Measurements from ENCODE around the gene AK4.
"Not testable (repeated sequence)": the region's sequence is repeated elsewhere in the genome, so short reads cannot be mapped to it uniquely, and the experiment has no call there.

Gene AK4

GRCh38 chr1:65150583-65151263, 2.7 kb downstream of the AK4 start:
- H3K9ac ChIP-seq (ENCODE audit: low read length in 2 of 2), result peak overlapping the region in 1 of 2 donors; percentile 13
- H3K27me3 ChIP-seq (ENCODE audit: control insufficient read depth in 1 of 2, insufficient read depth in 2 of 2, low read length in 2 of 2), result no peaks in the 10 kb centered on the region
- H3K4me1 ChIP-seq (ENCODE audit: control insufficient read depth, insufficient read depth, low read length), result peaks cover 17% of the 10 kb centered on the region
- peak overlapping the region; percentile 89 for H3K27ac ChIP-seq (ENCODE audit: low read length)
- H3K36me3 ChIP-seq (ENCODE audit: control insufficient read depth in 2 of 2, insufficient read depth in 2 of 2, low read length in 2 of 2), result no peaks in the 10 kb centered on the region
- no peak overlapping the region for H3K4me3 ChIP-seq (ENCODE audit: low read length in 2 of 2)
- no peaks in the 10 kb centered on the region for H3K9me3 ChIP-seq (ENCODE audit: control insufficient read depth in 2 of 2, low read length in 2 of 2)

GRCh38 chr1:65151641-65152040, 3.6 kb downstream of the AK4 start:
- H3K9ac ChIP-seq (ENCODE audit: low read length in 2 of 2), result no peak overlapping the region
- peaks cover 14% of the 10 kb centered on the region for H3K4me1 ChIP-seq (ENCODE audit: control insufficient read depth, insufficient read depth, low read length)
- no peaks in the 10 kb centered on the region for H3K9me3 ChIP-seq (ENCODE audit: control insufficient read depth in 2 of 2, low read length in 2 of 2)
- H3K4me3 ChIP-seq (ENCODE audit: low read length in 2 of 2), result no peak overlapping the region
- no peaks in the 10 kb centered on the region for H3K36me3 ChIP-seq (ENCODE audit: control insufficient read depth in 2 of 2, insufficient read depth in 2 of 2, low read length in 2 of 2)
- H3K27me3 ChIP-seq (ENCODE audit: control insufficient read depth in 1 of 2, insufficient read depth in 2 of 2, low read length in 2 of 2), result no peaks in the 10 kb centered on the region
- no peak overlapping the region for H3K27ac ChIP-seq (ENCODE audit: low read length)

GRCh38 chr1:65153635-65154034, 5.6 kb downstream of the AK4 start:
- Histone ChIP-seq H3K27ac (ENCODE audit: low read length) (no peak overlapping the region), H3K4me1 (ENCODE audit: control insufficient read depth, insufficient read depth, low read length) (peaks cover 13% of the 10 kb centered on the region), H3K9me3 (ENCODE audit: control insufficient read depth in 2 of 2, low read length in 2 of 2) (no peaks in the 10 kb centered on the region), H3K4me3 (ENCODE audit: low read length in 2 of 2) (no peak overlapping the region), H3K36me3 (ENCODE audit: control insufficient read depth in 2 of 2, insufficient read depth in 2 of 2, low read length in 2 of 2) (no peaks in the 10 kb centered on the region), H3K9ac (ENCODE audit: low read length in 2 of 2) (no peak overlapping the region), H3K27me3 (ENCODE audit: control insufficient read depth in 1 of 2, insufficient read depth in 2 of 2, low read length in 2 of 2) (no peaks in the 10 kb centered on the region)

DNA sequence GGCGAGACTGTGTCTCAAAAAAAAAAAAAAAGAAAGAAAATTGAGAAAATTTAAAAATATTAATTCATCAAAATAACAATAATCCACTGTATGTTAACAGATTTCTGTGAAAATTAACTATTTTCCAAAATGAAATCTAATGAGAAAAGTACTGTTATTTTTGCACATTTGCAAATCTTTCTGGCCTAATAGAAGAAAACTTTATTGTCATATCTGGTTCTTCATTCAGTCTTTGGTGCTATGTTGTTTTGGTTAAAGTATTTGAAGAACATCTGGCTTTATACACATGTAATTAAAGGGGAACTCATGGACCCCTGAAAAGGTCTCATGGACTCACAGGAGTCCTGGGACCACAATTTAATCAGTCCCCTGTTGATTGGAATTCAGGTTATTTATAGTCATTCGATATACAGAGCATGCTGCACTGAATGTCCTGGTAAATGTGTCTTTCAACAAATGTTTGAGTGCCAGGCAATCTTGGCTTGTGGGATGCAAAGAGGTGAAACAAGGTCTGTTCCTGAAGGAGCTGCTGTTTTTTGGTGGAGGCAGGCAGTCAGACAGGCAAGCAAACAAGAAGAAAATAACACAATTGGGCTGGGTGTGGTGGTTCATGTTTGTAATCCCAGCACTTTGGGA, 9.0 kb downstream of the AK4 start:
- no peak overlapping the region for H3K27ac ChIP-seq (ENCODE audit: low read length)
- H3K4me1 ChIP-seq (ENCODE audit: control insufficient read depth, insufficient read depth, low read length), result peaks cover 9% of the 10 kb centered on the region
- H3K36me3 ChIP-seq (ENCODE audit: control insufficient read depth in 2 of 2, insufficient read depth in 2 of 2, low read length in 2 of 2), result no peaks in the 10 kb centered on the region
- no peaks in the 10 kb centered on the region for H3K9me3 ChIP-seq (ENCODE audit: control insufficient read depth in 2 of 2, low read length in 2 of 2)
- no peak overlapping the region for H3K9ac ChIP-seq (ENCODE audit: low read length in 2 of 2)
- H3K27me3 ChIP-seq (ENCODE audit: control insufficient read depth in 1 of 2, insufficient read depth in 2 of 2, low read length in 2 of 2), result no peaks in the 10 kb centered on the region
- H3K4me3 ChIP-seq (ENCODE audit: low read length in 2 of 2), result no peak overlapping the region

DNA sequence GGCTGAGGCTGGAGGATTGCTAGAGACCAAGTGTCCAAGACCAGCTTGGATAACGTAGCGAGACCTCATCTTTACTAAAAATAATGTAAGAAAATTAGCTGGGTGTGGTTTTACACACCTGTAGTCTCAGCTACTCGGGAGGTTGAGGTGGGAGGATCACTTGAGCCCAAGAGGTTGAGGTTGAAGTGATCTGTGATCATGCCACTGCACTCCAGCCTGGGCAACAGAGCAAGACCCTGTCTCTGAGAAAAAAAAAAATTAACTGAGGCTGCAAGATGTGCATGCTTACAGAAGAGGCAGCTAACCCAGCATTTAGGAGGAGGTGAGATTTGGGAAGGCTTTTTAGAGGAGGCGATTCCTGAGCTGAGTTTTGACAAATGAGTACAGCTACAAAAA, 9.5 kb downstream of the AK4 start:
- H3K36me3 ChIP-seq (ENCODE audit: control insufficient read depth in 2 of 2, insufficient read depth in 2 of 2, low read length in 2 of 2), result no peaks in the 10 kb centered on the region
- no peaks in the 10 kb centered on the region for H3K27me3 ChIP-seq (ENCODE audit: control insufficient read depth in 1 of 2, insufficient read depth in 2 of 2, low read length in 2 of 2)
- no peak overlapping the region for H3K4me3 ChIP-seq (ENCODE audit: low read length in 2 of 2)
- peaks cover 9% of the 10 kb centered on the region for H3K4me1 ChIP-seq (ENCODE audit: control insufficient read depth, insufficient read depth, low read length)
- H3K9me3 ChIP-seq (ENCODE audit: control insufficient read depth in 2 of 2, low read length in 2 of 2), result no peaks in the 10 kb centered on the region
- no peak overlapping the region for H3K9ac ChIP-seq (ENCODE audit: low read length in 2 of 2)
- H3K27ac ChIP-seq (ENCODE audit: low read length), result no peak overlapping the region

GRCh38 chr1:65159291-65159688, 11.3 kb downstream of the AK4 start:
- not testable (repeated sequence) for H3K4me1 ChIP-seq (ENCODE audit: control insufficient read depth, insufficient read depth, low read length); H3K27me3 ChIP-seq (ENCODE audit: control insufficient read depth in 1 of 2, insufficient read depth in 2 of 2, low read length in 2 of 2); H3K36me3 ChIP-seq (ENCODE audit: control insufficient read depth in 2 of 2, insufficient read depth in 2 of 2, low read length in 2 of 2); H3K4me3 ChIP-seq (ENCODE audit: low read length in 2 of 2); H3K27ac ChIP-seq (ENCODE audit: low read length); H3K9me3 ChIP-seq (ENCODE audit: control insufficient read depth in 2 of 2, low read length in 2 of 2); H3K9ac ChIP-seq (ENCODE audit: low read length in 2 of 2)

GRCh38 chr1:65159801-65160523, 12.0 kb downstream of the AK4 start:
- Histone ChIP-seq H3K27ac (ENCODE audit: low read length) (no peak overlapping the region), H3K4me1 (ENCODE audit: control insufficient read depth, insufficient read depth, low read length) (peaks cover 9% of the 10 kb centered on the region), H3K36me3 (ENCODE audit: control insufficient read depth in 2 of 2, insufficient read depth in 2 of 2, low read length in 2 of 2) (no peaks in the 10 kb centered on the region), H3K9ac (ENCODE audit: low read length in 2 of 2) (no peak overlapping the region), H3K27me3 (ENCODE audit: control insufficient read depth in 1 of 2, insufficient read depth in 2 of 2, low read length in 2 of 2) (no peaks in the 10 kb centered on the region), H3K9me3 (ENCODE audit: control insufficient read depth in 2 of 2, low read length in 2 of 2) (no peaks in the 10 kb centered on the region), H3K4me3 (ENCODE audit: low read length in 2 of 2) (no peak overlapping the region)

GRCh38 chr1:65163201-65163805, 15.3 kb downstream of the AK4 start:
- Histone ChIP-seq H3K27ac (ENCODE audit: low read length) (no peak overlapping the region), H3K4me3 (ENCODE audit: low read length in 2 of 2) (no peak overlapping the region), H3K27me3 (ENCODE audit: control insufficient read depth in 1 of 2, insufficient read depth in 2 of 2, low read length in 2 of 2) (no peaks in the 10 kb centered on the region), H3K36me3 (ENCODE audit: control insufficient read depth in 2 of 2, insufficient read depth in 2 of 2, low read length in 2 of 2) (no peaks in the 10 kb centered on the region), H3K9ac (ENCODE audit: low read length in 2 of 2) (no peak overlapping the region), H3K9me3 (ENCODE audit: control insufficient read depth in 2 of 2, low read length in 2 of 2) (no peaks in the 10 kb centered on the region), H3K4me1 (ENCODE audit: control insufficient read depth, insufficient read depth, low read length) (peaks cover 9% of the 10 kb centered on the region)

DNA sequence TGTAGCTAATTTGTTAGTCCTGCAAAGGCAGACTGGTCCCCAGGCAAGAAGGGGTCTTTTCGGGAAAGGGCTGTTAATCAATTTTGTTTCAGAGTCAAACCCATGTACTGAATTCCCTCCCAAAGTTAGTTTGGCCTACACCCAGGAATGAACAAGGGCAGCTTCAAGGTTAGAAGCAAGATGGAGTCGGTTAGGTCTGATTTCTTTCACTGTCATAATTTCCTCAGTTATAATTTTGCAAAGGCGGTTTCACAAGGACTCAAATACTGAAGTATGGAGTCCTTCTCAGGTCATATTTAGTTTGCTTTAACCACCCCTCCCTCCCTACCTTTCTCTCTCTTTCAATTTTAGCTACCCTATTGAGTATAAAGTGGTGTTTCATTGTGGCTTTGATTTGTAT, 16.1 kb downstream of the AK4 start:
- H3K36me3 ChIP-seq (ENCODE audit: control insufficient read depth in 2 of 2, insufficient read depth in 2 of 2, low read length in 2 of 2); H3K27me3 ChIP-seq (ENCODE audit: control insufficient read depth in 1 of 2, insufficient read depth in 2 of 2, low read length in 2 of 2); H3K4me3 ChIP-seq (ENCODE audit: low read length in 2 of 2); H3K9me3 ChIP-seq (ENCODE audit: control insufficient read depth in 2 of 2, low read length in 2 of 2); H3K9ac ChIP-seq (ENCODE audit: low read length in 2 of 2); H3K27ac ChIP-seq (ENCODE audit: low read length): not testable (repeated sequence)
- peaks cover 12% of the 10 kb centered on the region for H3K4me1 ChIP-seq (ENCODE audit: control insufficient read depth, insufficient read depth, low read length)

DNA sequence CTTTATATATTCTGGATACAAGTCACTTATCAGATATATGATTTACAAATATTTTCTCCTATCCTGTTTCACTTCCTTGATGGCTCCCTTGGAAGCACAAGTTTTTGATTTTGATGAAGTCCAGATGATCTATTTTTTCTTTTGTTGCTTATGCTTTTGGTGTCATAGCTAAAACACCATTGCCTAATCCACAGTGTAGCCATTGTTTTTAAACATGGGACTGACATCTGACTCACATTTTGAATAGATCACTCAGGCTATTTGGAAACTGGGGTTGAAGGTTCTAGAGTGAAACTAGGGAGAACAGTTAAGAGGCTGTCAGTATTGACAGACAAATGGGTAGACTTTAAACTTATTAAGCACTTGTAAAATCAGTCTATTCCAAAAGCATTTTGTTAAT, 16.6 kb downstream of the AK4 start:
- H3K9ac ChIP-seq (ENCODE audit: low read length in 2 of 2), result no peak overlapping the region
- H3K4me3 ChIP-seq (ENCODE audit: low read length in 2 of 2), result no peak overlapping the region
- no peak overlapping the region for H3K27ac ChIP-seq (ENCODE audit: low read length)
- peaks cover 9% of the 10 kb centered on the region for H3K4me1 ChIP-seq (ENCODE audit: control insufficient read depth, insufficient read depth, low read length)
- H3K9me3 ChIP-seq (ENCODE audit: control insufficient read depth in 2 of 2, low read length in 2 of 2), result no peaks in the 10 kb centered on the region
- H3K27me3 ChIP-seq (ENCODE audit: control insufficient read depth in 1 of 2, insufficient read depth in 2 of 2, low read length in 2 of 2), result no peaks in the 10 kb centered on the region
- no peaks in the 10 kb centered on the region for H3K36me3 ChIP-seq (ENCODE audit: control insufficient read depth in 2 of 2, insufficient read depth in 2 of 2, low read length in 2 of 2)
